COLO668 (cell line): ENCODE results near the gene TNN.

Experiments used
- DNase-seq: peaks from one replicate; lab custom pipeline; 2025; ENCODE audit not compliant: unreplicated experiment; lab: John Stamatoyannopoulos, UW

TNN gene

DNA sequence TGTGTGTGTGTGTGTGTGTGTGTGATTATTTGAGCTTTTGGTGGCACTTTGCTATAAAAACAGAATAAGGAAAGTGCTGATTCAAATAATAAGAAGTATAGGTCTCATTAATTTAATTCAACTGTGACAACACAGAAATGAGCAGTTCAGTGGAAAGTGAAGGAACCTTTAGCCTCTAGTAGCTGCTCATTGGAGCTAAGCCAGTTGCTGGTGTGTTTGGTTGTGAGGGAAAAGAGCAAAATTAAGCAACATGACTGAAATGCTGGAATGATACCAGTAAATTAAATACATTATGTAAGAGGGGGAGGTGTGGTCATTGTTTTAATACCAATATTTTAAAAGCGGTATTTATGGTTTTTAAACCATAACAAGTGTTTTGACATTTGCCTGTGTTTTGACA, 69.7 kb downstream of the TNN start:
- no peak for DNase-seq

DNA sequence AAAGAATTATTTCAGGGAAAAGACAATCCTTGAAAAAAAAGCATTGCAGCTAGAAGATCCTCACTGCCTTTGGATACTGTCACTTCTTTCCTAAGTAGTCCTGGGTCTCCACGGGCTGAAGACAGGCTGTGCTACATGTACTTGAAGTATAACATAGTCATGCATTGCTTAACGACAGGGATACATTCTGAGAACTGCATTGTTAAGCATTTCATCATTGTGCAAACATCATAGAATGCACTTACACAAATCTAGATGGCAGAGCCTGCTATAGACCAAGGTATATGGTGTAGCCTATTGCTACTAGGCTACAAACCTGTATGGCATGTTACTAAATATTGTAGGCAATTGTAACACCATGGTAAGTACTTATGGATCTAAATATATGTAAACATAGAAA, 70.9 kb downstream of the TNN start:
- no peak for DNase-seq

DNA sequence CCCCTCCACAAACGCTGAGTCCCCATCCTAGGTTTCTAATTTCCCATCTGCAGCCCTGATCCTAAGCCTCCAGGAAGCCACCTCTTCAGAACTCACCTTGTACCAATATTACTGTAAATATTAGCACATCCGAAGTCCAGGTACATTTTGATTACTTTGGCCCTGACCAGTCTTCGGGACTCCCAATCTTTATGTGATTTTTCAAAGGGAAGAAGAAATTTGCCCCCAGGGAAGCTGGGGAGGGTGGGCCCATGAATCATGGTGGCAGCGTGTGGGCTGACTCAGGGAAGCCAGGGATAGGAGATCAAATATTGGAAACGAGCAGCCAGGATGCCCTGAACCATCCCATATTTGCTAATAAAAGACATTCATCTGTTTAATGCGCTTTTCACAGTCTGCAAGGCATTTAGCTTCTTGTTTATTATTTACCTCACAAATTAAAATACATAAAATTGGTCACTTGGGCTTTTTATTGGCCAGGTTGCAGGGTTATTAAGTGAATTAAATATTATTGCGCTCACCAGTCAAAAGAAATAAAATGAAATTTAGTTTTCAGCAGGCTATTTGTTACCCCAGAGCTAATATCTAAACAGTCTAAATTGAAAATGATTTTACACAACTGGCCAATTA, 78.4 kb downstream of the TNN start:
- DNase-seq: no peak

DNA sequence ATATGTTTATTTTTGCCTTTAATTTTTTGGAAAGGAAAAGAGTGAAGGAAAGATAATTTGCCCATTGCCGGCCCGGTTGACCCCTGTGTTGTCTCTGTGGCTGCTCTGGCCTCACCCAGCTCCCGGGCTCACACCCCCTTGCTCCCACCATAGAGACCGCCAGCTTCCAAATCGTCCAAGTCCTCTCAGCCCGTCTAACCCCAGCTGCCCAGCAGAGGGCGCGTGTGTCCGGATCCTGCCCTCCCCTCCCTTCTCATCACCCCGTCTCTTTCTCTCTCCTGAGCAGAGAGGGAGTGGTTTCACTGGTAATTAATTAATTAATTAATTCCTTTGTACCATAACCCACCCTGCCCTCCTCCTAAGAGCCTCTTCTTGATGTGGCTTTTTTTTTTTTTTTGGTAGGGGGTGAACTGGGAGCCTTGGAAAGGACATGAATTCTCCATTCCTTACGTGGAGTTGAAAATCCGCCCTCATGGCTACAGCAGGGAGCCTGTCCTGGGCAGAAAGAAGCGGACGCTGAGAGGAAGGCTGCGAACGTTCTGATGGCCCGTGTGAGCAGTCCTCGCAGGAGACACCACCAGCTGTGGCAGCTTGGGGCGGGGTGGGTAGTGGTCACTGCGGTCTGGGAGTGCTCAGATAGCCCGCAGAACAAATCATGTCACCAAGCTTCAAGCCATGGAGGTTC, 79.0 kb downstream of the TNN start:
- DNase-seq: peak; percentile 66

DNA sequence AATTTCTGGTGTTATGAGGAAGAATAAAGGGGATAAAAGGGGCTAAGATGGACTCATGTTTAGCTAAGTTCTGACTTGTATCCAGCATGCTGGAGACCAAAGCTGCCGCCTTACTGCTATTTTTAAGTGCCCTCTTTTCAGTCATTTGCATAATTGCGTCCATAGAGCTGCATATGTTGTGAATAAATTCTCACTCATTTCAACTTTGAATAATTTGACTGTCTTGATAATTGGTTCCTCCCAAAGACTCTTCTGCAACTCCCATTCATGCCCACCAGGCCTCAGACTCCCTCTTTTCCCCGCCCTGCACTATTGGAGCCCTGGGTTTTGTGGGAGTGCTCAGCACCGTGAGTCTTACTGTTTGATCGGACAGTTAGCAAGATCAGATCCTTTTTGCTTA, 79.9 kb downstream of the TNN start:
- no peak for DNase-seq

DNA sequence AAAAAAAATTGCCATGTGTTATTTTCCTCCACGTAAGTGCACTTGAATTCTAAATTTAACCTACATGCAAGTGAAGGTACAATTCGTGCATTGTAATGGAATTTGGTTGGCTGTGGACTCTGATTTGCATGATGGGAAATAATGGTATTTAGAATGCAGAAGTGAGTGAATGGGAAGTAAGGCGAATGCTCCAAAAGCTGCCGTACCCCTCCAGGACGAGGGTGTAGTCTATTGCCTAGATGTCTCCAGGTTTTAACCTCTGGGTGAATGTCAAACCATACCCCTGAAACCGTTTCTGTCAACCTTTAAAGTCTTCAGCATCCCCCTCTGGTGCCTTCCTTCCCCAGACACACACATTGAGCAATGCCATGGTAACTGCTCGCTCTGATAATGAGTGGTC, 80.4 kb downstream of the TNN start:
- DNase-seq: no peak

DNA sequence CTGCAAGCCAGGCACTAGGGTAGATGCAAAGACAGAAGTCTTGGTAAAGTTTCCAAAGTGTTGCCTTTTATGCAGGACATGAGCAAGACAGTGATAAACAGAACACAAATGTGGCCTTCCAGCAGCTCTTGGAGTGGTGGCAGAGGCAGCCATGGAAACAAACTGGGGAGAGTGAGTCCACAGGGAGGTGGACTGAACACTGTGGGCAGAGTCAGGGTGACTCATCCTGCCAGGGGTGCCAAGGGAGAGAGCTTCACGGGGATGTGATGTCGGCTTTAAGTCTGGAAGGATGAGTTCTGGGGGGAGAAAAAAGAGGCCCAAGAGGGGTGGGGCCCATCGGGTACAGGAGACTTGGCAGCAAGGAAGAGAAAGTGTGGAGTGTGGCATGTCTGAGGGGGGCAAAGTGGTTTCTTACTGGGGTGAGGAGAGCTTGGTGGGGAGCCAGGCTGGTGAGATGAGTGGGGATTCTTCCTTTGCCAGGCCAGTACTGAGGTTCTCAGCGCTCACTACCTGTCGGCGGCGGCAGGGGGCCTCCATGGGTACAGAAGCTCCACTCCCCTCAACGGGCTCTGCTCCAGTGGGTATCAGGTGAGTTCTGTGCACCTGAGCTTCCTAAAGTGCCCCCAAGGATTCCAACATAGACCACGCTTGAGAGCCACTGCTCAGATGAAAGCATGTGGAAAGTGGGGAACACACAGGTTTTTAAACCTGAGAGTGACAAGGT, 83.1 kb downstream of the TNN start:
- DNase-seq: no peak

DNA sequence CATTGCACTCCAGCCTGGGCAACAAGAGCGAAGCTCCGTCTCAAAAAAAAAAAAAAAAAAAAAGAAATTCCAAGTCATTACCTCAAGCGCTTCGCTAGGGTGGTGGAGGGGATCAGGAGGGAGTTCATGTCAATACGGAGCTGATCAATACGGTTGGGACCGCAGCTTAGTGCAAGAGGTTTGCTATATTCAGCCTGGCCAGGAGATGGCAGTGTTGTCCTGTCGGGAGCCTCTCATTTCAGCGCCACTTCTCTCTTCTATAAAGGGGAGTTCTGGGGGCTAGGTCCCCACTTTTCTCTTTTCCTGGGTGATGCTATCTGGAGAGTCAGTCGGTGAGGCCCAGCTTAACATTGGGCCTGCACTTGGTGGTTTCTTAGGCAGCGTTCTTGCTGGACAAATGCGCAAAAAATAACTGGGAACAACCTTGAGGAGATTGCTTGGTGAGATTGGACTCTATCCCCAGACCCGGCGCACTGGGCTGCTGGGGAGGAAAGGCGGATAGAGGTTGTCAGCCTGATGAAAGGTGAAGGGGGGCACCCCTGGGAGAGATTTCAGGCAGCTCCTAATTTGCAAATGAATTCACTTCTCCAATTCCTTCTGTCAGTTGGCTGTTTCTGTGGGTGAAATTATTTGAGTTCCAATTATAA, 84.5 kb downstream of the TNN start:
- DNase-seq: peak; percentile 61

DNA sequence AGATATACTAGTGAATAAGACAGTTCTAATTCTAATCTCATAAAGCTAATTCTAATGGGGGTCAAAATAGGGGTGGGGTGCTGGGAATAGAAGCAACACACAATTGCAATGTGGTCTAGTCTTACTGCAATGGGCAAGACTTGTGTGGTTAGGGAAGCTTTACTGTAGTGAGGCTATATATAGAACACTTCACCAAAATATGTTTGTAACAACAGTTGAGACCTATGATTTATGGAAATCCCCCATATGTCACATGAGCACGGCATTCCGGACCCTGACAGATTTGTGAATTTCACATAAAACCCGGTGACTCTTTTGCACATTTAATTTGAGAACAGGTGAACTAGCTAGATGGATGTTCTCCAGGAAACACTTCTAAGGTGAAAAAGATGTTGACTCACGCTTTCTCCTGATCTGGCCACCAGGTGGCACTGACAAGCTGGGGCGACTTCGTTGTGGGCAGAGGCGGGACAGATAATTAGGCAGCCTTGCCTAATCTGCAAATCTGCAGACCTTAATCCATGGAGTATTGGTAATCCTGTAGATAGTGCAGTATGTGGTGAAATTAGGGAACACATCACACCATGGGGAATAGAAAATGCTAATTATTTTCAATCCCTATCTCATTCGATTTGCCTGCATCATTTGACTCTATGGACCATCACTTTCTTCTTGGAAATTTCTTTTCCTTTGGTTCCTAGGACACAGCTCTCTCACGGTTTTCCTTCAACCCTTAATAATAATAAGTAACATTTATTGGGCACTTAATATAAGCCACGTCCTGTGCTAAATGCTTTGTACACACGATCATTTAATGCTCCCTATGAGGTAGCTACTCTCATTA, 87.2 kb downstream of the TNN start:
- peak; percentile 68 for DNase-seq

DNA sequence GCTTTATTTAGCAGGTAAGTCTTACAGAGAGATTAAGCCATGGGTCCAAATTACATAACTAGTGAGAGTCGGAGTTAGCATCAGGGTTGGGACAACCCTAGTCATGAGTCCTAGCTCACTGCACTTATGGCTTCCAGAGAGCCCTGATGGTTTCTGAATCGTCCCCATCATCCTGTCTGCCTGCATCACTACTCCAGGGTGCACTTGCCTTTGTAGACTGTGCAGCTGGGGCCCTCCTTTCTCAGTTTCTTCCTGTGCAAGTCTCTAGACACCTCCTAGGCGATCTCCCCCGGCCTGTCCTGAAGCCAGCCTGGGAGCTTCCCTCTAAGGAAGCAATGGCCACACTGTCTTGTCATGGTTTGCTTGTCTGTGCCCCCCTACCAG, 87.8 kb downstream of the TNN start:
- DNase-seq: no peak

DNA sequence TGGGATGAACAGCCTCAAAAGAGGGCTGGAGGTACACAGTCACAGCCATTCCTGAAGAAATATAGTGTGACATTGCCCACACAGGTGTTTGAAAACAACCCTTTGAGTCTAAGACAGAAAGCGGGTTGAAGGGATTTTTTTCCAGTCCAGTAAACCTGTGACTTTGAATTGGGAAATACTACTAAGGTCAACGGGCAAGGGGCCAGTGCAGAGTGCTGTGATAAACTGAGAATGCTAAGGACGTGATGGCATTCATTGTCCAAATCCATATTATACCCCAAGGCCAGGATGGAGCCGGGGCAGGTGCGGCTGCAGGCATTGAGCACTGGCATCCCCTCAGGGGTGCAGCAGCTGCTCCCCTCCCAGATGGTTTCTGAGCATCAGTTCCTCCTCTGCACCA, 88.3 kb downstream of the TNN start:
- DNase-seq: no peak

DNA sequence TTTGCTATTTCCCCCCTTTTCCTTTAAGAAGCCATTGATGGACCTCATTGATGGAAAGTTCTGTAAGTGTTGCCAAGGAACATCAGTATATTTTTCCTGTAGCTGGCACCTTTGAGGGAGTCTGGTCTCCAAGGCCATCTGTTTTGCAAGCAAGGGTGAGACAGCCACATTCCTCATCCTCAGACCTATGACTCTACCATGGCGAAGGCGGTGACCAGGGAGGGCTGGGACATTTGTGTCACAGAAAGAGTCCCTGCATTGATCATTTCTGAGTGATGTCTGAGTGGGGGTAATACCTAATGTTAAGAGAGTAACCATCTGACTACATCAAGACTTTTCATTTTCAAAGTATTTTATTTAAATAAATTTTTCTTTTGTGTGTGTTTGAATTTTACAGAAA, 89.6 kb downstream of the TNN start:
- DNase-seq: no peak

DNA sequence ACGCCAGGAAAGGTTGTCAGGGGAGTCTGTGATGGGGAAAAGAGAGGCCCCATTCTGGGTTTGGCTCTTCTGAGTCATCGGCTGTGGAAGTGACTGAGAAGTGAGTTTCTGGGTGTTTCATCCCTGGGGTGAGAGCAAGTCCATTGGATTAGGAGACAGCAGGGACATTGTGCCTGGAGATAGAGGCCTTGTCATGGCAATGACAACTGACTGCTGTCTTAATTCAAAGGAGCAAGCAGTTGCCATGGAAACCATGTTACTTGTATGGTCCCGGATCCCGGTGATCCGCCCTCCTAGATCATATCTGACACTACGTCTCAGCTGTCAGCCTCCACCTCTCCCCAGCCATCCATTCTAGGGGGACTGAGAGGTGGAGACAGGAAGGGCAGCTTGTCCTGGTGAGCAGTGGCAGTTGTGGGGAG, 90.5 kb downstream of the TNN start:
- DNase-seq: no peak

DNA sequence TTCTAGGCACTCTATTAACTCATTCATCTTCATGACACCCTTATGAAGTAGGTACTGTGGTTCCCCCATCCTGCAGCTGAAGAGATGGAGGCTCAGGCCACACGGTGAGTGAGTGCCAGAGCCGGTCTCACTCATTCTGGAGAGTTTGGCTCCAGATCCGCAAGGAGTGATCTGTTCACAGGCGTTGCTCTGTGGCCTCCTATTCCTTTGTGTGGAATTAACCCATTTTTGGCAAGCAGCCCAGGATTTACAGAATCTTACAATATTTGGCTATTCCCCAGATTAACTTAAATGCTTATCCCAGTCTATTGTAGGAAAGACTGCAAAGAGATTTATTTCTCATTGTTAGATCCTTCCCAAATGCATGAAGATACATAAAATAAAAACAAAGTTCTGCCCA, 95.3 kb downstream of the TNN start:
- DNase-seq: no peak

DNA sequence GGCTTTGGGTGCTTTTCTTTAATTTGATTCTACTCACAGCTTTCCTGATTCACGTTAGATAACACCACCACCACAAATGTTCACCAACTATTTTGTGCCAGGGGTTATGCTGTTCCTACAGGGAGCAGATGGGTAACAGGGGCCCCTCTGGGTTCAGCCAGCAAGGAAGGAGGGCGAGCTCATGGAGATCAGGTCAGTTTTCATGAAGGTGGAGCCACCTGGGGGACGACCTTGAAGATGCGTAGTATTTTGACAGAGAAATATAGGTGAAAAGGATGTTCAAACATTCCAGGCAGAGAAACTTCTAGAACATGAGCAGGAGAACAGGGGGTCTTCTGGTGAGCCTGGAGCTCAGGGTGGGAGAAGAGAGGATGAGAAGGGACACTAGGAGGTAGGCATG, 96.1 kb downstream of the TNN start:
- DNase-seq: no peak

DNA sequence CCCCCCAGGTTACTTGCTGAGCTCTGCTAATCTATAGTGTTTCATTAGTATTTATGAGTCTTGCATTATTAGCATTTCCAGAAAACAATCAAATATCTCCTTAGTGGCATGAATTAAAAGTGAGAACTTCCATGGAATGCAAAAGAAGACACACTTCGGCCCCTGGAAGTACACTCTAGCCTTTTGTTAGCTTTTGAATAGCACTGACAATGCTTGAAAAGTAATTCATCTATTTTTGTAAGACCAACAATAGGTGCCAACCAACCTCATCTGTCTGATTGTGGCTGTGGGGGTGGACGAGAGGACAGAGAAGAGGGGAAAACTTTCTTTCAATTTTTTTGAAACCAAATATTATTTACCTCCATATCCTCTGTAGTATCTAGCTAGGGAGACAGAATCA, 97.1 kb downstream of the TNN start:
- no peak for DNase-seq

DNA sequence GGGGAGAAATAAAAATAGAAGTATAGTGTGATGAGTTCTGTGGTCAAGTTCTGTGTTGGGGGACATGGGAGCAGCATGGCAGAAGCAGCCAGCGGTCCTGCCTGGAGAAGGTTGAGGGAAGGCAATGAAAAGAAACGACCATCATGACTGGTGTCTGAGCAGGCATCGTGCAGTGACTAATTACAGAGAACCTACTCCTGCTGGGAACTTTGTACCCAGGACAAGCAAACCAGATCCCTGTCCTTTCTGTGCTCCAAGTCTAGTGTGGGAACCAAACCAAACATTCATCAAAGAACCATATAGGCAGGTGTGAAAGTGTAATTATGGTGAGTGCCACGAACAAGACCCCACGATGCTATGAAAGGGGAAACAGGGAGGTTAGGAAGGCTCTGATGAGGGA, 99.1 kb downstream of the TNN start:
- DNase-seq: no peak

DNA sequence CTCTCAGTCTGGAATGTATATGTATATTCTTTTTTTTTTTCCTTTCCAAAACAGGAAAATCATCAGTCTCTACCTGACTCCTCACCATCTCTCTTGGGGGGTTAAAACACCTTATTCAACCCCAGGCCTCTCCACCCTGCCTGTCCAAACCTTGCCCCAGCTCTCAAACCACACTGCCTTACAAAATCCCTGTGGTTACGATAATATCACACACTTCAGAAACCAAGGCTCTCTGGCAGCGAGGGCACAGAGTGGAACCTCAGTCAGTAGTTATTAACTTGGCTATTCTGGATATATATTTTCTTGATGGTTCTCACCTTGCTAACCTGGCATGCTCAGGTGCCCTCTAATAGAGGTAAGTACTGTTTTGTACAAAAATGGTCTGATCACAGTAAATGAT, 100.2 kb downstream of the TNN start:
- DNase-seq: no peak

DNA sequence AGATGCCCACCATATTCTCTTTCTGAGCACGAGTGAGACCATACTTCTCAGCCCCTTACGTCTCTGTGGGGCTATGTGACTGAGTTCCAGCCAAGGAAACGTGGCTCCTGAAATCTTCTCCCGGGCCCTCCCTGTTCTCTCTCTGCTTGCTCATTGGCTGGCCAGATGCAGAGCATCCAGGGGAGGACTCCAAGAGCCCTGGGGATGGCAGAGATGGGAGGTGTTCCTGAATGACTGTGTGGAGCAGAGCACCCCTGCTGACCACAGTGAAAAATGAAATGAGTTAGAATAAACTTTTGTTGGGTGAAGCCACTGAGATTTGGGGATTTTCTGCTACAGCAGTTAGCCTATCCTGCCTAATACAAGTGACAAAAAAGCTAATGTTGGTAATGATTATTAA, 101.1 kb downstream of the TNN start:
- DNase-seq: no peak

DNA sequence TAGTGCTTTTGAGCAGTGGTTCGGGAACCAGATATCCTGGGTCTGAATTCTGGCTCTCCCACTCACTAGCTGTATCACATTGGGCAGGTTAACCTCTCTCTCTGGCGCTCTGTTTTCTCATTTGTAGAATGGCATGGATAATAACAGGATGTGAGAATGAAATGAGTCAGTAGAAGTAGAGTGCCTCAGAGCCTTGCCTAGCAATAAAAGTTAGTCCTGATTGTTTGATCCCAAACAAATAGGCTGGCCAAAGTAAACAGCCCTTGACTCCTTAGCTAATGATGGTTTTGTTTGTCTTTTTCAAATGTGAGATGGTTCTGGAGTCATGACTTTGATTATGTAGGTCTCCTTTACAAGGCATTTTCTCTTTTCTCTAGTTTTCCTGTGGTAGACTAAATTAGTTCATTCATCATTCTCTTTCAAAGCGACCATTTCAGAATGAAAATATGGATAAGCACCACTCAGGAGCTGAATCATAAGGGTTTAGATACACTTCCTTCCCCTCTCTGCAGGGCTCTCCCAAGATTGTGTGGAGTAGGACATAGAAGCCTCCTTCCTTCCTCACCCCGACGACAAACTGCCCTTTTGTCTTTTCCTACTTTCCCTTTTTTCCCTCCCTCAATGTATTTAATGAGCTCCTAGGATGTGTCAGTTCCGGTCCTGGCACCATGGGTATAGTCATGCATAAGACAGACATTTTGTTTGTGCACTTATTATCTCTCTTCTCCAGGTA, 101.8 kb downstream of the TNN start:
- DNase-seq: no peak
